VCaP (cell line): ENCODE results near the gene NEDD4.
A peak's percentile ranks its signal among the peaks of the same experiment; 100 is the strongest.
"Not testable (repeated sequence)": the region's sequence is repeated elsewhere in the genome, so short reads cannot be mapped to it uniquely, and the experiment has no call there.

Source experiments
- H3K27ac ChIP-seq: fragments of 450-650 bp; 2 replicates; pipeline ENCODE4 v1.5.1; 2017
- TF ChIP-seq, protein P1 (sequence below): fragments of 450-650 bp; conservative IDR thresholded peaks from 2 replicates; pipeline ENCODE4 v1.5.1; 2017; ENCODE audit warnings: mild to moderate bottlenecking, moderate library complexity

The NEDD4 gene

GRCh38 chr15:55873024-55873720 is 120.2 kb downstream of the NEDD4 start:
- peak overlapping the region; percentile 35 for H3K27ac ChIP-seq
- TF ChIP-seq, protein P1, sequence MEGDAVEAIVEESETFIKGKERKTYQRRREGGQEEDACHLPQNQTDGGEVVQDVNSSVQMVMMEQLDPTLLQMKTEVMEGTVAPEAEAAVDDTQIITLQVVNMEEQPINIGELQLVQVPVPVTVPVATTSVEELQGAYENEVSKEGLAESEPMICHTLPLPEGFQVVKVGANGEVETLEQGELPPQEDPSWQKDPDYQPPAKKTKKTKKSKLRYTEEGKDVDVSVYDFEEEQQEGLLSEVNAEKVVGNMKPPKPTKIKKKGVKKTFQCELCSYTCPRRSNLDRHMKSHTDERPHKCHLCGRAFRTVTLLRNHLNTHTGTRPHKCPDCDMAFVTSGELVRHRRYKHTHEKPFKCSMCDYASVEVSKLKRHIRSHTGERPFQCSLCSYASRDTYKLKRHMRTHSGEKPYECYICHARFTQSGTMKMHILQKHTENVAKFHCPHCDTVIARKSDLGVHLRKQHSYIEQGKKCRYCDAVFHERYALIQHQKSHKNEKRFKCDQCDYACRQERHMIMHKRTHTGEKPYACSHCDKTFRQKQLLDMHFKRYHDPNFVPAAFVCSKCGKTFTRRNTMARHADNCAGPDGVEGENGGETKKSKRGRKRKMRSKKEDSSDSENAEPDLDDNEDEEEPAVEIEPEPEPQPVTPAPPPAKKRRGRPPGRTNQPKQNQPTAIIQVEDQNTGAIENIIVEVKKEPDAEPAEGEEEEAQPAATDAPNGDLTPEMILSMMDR: no peak

DNA sequence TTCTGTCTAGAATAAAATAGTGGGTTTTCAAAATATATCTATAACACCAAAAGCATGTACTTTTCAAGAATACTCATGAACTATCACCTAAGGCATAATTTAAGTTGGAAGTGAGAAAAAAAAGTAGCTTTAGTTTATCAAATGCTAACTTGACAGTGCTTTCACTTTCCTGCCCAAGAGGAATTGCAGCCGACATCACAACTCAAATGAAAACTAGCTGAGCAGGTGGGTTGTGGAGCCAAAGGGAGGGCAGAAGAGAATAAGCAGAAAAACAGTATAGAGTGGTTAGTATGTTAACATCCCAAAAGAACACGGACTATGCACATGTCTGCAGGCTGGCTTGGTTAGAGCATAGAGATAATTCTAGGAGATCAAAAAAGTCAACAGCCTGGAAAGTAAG is 120.9 kb downstream of the NEDD4 start:
- TF ChIP-seq, protein P1: no peak
- H3K27ac ChIP-seq: peak overlapping the region; percentile 35

- TF ChIP-seq, protein P1: no peak
- no peak overlapping the region for H3K27ac ChIP-seq
Observed at GRCh38 chr15:55869660-55870059, 123.8 kb downstream of the NEDD4 start.

- TF ChIP-seq, protein P1: no peak
- no peak overlapping the region for H3K27ac ChIP-seq
Observed at GRCh38 chr15:55868707-55869106, 124.7 kb downstream of the NEDD4 start.

- H3K27ac ChIP-seq: not testable (repeated sequence)
Observed at GRCh38 chr15:55868291-55868690, 125.1 kb downstream of the NEDD4 start.

- no peak overlapping the region for H3K27ac ChIP-seq
- TF ChIP-seq, protein P1: no peak
Observed at GRCh38 chr15:55863911-55864310, 129.5 kb downstream of the NEDD4 start.

GRCh38 chr15:55861115-55861514 is 132.3 kb downstream of the NEDD4 start:
- TF ChIP-seq, protein P1: no peak

GRCh38 chr15:55860468-55860867 is 132.9 kb downstream of the NEDD4 start:
- TF ChIP-seq, protein P1: no peak
- no peak overlapping the region for H3K27ac ChIP-seq

More at GRCh38 chr15:55861115-55861514, 132.3 kb downstream of the NEDD4 start:
- peak overlapping the region; percentile 55; the same call in 1 of the 2 replicates for H3K27ac ChIP-seq
